SK-N-SH treated with all-trans-retinoic acid at 6 μM for 48 hours (cell line): ENCODE data around the gene CCSER1.

Experiments
- ARNTL ChIP-seq: fragments of 450-650 bp; formaldehyde crosslinking; IDR thresholded peaks from 2 replicates; pipeline ENCODE4 v1.5.0; 2020; ENCODE audit warnings: low read depth, mild to moderate bottlenecking, moderate library complexity, borderline replicate concordance
- BACH2 ChIP-seq: fragments of 250-450 bp; sonication (Bioruptor Pico); IDR thresholded peaks from 2 replicates; pipeline ENCODE4 v1.9.0; 2021; ENCODE audit warnings: mild to moderate bottlenecking, borderline replicate concordance
- SNAI2 ChIP-seq: fragments of 250-450 bp; sonication (Bioruptor Pico); IDR thresholded peaks from 2 replicates; pipeline ENCODE4 v1.5.0; 2020; ENCODE audit warnings: mild to moderate bottlenecking, moderate library complexity
- ZFP3 ChIP-seq: fragments of 250-450 bp; sonication (Bioruptor Pico); IDR thresholded peaks from 2 replicates; pipeline ENCODE4 v1.5.0; 2020; ENCODE audit warnings: mild to moderate bottlenecking, moderate library complexity
- TF ChIP-seq, protein P1 (sequence below): fragments of 250-450 bp; sonication (Bioruptor Pico); IDR thresholded peaks from 2 replicates; pipeline ENCODE4 v1.5.0; 2020; ENCODE audit warnings: mild to moderate bottlenecking, moderate library complexity

DNA sequence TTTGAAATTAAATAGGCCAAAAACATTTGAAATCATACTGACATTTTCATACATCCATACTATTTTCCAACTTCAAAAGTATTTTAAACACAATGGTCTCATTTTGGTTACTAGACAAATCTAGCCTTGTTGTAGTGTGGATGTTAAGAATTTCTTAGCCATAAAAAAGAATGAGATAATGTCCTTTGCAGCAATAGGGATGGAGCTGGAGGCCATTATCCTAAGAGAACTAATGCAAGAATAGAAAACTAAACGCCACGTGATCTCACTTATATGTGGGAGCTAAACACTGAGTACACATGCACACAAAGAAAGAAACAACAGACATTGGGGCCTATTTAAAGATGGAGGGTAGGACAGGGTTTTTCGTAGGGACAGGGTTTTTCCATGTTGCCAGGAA is 153.8 kb downstream of the CCSER1 start:
- TF ChIP-seq BACH2 (CRISPR knock-in tag) (no peak), ZFP3 (CRISPR knock-in tag) (no peak), SNAI2 (no peak), ARNTL (CRISPR knock-in tag) (no peak)
- TF ChIP-seq, protein P1, sequence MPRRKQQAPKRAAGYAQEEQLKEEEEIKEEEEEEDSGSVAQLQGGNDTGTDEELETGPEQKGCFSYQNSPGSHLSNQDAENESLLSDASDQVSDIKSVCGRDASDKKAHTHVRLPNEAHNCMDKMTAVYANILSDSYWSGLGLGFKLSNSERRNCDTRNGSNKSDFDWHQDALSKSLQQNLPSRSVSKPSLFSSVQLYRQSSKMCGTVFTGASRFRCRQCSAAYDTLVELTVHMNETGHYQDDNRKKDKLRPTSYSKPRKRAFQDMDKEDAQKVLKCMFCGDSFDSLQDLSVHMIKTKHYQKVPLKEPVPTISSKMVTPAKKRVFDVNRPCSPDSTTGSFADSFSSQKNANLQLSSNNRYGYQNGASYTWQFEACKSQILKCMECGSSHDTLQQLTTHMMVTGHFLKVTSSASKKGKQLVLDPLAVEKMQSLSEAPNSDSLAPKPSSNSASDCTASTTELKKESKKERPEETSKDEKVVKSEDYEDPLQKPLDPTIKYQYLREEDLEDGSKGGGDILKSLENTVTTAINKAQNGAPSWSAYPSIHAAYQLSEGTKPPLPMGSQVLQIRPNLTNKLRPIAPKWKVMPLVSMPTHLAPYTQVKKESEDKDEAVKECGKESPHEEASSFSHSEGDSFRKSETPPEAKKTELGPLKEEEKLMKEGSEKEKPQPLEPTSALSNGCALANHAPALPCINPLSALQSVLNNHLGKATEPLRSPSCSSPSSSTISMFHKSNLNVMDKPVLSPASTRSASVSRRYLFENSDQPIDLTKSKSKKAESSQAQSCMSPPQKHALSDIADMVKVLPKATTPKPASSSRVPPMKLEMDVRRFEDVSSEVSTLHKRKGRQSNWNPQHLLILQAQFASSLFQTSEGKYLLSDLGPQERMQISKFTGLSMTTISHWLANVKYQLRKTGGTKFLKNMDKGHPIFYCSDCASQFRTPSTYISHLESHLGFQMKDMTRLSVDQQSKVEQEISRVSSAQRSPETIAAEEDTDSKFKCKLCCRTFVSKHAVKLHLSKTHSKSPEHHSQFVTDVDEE (CRISPR knock-in tag), result no peak
